HEK293 (cell line): ENCODE data around the gene KLF4.
"Not testable (repeated sequence)": the region's sequence is repeated elsewhere in the genome, so short reads cannot be mapped to it uniquely, and the experiment has no call there.

ENCODE experiments used
- CTCF ChIA-PET: fragments of 350-600 bp; formaldehyde crosslinking; extraction: SDS; loops from one replicate; lab custom pipeline; 2021; ENCODE audit warnings: antibody characterized with exemption; lab: Yijun Ruan, JAX
- POLR2A ChIA-PET: fragments of 300-600 bp; formaldehyde crosslinking; extraction: SDS; loops from one replicate; lab custom pipeline; 2020; ENCODE audit warnings: antibody characterized with exemption, inconsistent platforms; lab: Yijun Ruan, JAX
- H3K27ac ChIP-seq: fragments of 200-500 bp; sonication (Bioruptor generic); 2 replicates; pipeline ENCODE4 v1.5.1; 2014; ENCODE audit warnings: low read depth, low read length, control low read depth, inconsistent platforms; ENCODE audit errors: extremely low read depth
- H3K36me3 ChIP-seq, 2 experiments: fragments of 200-500 bp in 1 of 2; sonication (Bioruptor generic) in 1 of 2; 1 replicate in 1 of 2; 2 replicates in 1 of 2; pipeline ENCODE4 v1.5.1; 2014 to 2017; ENCODE audit warnings: inconsistent platforms in 2 of 2, low read length in 2 of 2; ENCODE audit not compliant: control insufficient read depth in 2 of 2, insufficient read depth in 1 of 2
- H3K4me1 ChIP-seq: fragments of 200-500 bp; sonication (Bioruptor generic); 2 replicates; pipeline ENCODE4 v1.5.1; 2014; ENCODE audit warnings: mild to moderate bottlenecking, low read length, inconsistent platforms; ENCODE audit not compliant: control insufficient read depth, insufficient read depth
- H3K4me3 ChIP-seq: 2 replicates; pipeline ENCODE4 v1.5.1; 2011; ENCODE audit warnings: low read depth, mild to moderate bottlenecking, control low read depth, low read length, moderate library complexity
- H3K9me3 ChIP-seq: fragments of 200-500 bp; sonication (Bioruptor generic); 2 replicates; pipeline ENCODE4 v1.5.1; 2014; ENCODE audit warnings: low read depth, low read length, inconsistent platforms; ENCODE audit not compliant: control insufficient read depth, insufficient read depth
- KLF10 ChIP-seq: fragments of 450-650 bp; IDR thresholded peaks from 2 replicates; pipeline ENCODE4 v1.5.1; 2018; ENCODE audit warnings: missing biosample characterization, mild to moderate bottlenecking, missing genetic modification characterization
- PRDM6 ChIP-seq: fragments of 450-650 bp; formaldehyde crosslinking; IDR thresholded peaks from 2 replicates; pipeline ENCODE4 v1.5.1; 2017; ENCODE audit warnings: missing biosample characterization, missing genetic modification characterization
- TRIM28 ChIP-seq: IDR thresholded peaks from 2 replicates; pipeline ENCODE4 v1.6.1; 2011; ENCODE audit warnings: low read length, control low read depth, borderline replicate concordance
- ZBTB48 ChIP-seq: fragments of 450-650 bp; formaldehyde crosslinking; IDR thresholded peaks from 2 replicates; pipeline ENCODE4 v1.5.1; 2016; ENCODE audit warnings: missing biosample characterization, missing genetic modification characterization
- ZFP41 ChIP-seq: fragments of 450-650 bp; formaldehyde crosslinking; IDR thresholded peaks from 2 replicates; pipeline ENCODE4 v1.5.1; 2016; ENCODE audit warnings: missing biosample characterization, missing genetic modification characterization, borderline replicate concordance
- ZFP69B ChIP-seq: fragments of 450-650 bp; formaldehyde crosslinking; IDR thresholded peaks from 2 replicates; pipeline ENCODE4 v1.5.1; 2016; ENCODE audit warnings: missing biosample characterization, missing genetic modification characterization
- ZNF175 ChIP-seq: fragments of 450-650 bp; formaldehyde crosslinking; IDR thresholded peaks from 2 replicates; pipeline ENCODE4 v1.5.1; 2016; ENCODE audit warnings: missing biosample characterization, missing genetic modification characterization
- ZNF292 ChIP-seq: fragments of 450-650 bp; formaldehyde crosslinking; IDR thresholded peaks from 2 replicates; pipeline ENCODE4 v1.5.1; 2016; ENCODE audit warnings: low read depth, missing biosample characterization, missing genetic modification characterization, borderline replicate concordance
- ZNF501 ChIP-seq: fragments of 450-650 bp; formaldehyde crosslinking; IDR thresholded peaks from 2 replicates; pipeline ENCODE4 v1.5.1; 2016; ENCODE audit warnings: missing biosample characterization, missing genetic modification characterization
- ZNF544 ChIP-seq: fragments of 450-650 bp; formaldehyde crosslinking; IDR thresholded peaks from 2 replicates; pipeline ENCODE4 v1.5.0; 2017; ENCODE audit warnings: missing biosample characterization, missing genetic modification characterization
- ZNF670 ChIP-seq: fragments of 450-650 bp; formaldehyde crosslinking; IDR thresholded peaks from 2 replicates; pipeline ENCODE4 v1.5.1; 2016; ENCODE audit warnings: missing biosample characterization, missing genetic modification characterization, low read depth
- ZNF701 ChIP-seq: fragments of 450-650 bp; formaldehyde crosslinking; IDR thresholded peaks from 2 replicates; pipeline ENCODE4 v1.5.1; 2016; ENCODE audit warnings: missing biosample characterization, missing genetic modification characterization
- ZNF76 ChIP-seq: fragments of 450-650 bp; formaldehyde crosslinking; IDR thresholded peaks from 2 replicates; pipeline ENCODE4; 2016; ENCODE audit warnings: low read depth, missing biosample characterization, missing genetic modification characterization, borderline replicate concordance
- TF ChIP-seq, protein P1 (sequence below): fragments of 450-650 bp; formaldehyde crosslinking; IDR thresholded peaks from 2 replicates; pipeline ENCODE4 v1.5.1; 2017; ENCODE audit warnings: missing biosample characterization, missing genetic modification characterization
- TF ChIP-seq, protein P2 (sequence below): fragments of 450-650 bp; formaldehyde crosslinking; IDR thresholded peaks from 2 replicates; pipeline ENCODE4 v1.5.0; 2017; ENCODE audit warnings: missing biosample characterization, missing genetic modification characterization, borderline replicate concordance

KLF4 gene

GRCh38 chr9:107492381-107492970 lies 2.9 kb upstream of the KLF4 start:
- no peak overlapping the region for H3K4me3 ChIP-seq
- H3K9me3 ChIP-seq, result no peaks in the 10 kb centered on the region
- H3K27ac ChIP-seq, result no peak overlapping the region
- ChIA-PET POLR2A (no interaction called here), CTCF (interaction anchor here (0.5 kb wide), 1 partner anchor 1272 kb away, joined by 4 read pairs; no protein-coding TSS in a partner anchor)
- no peaks in the 10 kb centered on the region for H3K4me1 ChIP-seq
- peaks cover 0 to 8% of the 10 kb centered on the region in 2 experiments; a peak in 1 of 3 replicates for H3K36me3 ChIP-seq
- TF ChIP-seq TRIM28 (no peak), ZFP41 (no peak), ZNF76 (no peak), ZNF501 (tag by site-specific recombination) (no peak), ZBTB48 (tag by site-specific recombination) (no peak), ZNF175 (tag by site-specific recombination) (no peak), ZNF292 (tag by site-specific recombination) (no peak), ZFP69B (no peak), PRDM6 (no peak), ZNF701 (tag by site-specific recombination) (no peak)
- TF ChIP-seq, protein P1, sequence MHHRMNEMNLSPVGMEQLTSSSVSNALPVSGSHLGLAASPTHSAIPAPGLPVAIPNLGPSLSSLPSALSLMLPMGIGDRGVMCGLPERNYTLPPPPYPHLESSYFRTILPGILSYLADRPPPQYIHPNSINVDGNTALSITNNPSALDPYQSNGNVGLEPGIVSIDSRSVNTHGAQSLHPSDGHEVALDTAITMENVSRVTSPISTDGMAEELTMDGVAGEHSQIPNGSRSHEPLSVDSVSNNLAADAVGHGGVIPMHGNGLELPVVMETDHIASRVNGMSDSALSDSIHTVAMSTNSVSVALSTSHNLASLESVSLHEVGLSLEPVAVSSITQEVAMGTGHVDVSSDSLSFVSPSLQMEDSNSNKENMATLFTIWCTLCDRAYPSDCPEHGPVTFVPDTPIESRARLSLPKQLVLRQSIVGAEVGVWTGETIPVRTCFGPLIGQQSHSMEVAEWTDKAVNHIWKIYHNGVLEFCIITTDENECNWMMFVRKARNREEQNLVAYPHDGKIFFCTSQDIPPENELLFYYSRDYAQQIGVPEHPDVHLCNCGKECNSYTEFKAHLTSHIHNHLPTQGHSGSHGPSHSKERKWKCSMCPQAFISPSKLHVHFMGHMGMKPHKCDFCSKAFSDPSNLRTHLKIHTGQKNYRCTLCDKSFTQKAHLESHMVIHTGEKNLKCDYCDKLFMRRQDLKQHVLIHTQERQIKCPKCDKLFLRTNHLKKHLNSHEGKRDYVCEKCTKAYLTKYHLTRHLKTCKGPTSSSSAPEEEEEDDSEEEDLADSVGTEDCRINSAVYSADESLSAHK, result no peak

DNA sequence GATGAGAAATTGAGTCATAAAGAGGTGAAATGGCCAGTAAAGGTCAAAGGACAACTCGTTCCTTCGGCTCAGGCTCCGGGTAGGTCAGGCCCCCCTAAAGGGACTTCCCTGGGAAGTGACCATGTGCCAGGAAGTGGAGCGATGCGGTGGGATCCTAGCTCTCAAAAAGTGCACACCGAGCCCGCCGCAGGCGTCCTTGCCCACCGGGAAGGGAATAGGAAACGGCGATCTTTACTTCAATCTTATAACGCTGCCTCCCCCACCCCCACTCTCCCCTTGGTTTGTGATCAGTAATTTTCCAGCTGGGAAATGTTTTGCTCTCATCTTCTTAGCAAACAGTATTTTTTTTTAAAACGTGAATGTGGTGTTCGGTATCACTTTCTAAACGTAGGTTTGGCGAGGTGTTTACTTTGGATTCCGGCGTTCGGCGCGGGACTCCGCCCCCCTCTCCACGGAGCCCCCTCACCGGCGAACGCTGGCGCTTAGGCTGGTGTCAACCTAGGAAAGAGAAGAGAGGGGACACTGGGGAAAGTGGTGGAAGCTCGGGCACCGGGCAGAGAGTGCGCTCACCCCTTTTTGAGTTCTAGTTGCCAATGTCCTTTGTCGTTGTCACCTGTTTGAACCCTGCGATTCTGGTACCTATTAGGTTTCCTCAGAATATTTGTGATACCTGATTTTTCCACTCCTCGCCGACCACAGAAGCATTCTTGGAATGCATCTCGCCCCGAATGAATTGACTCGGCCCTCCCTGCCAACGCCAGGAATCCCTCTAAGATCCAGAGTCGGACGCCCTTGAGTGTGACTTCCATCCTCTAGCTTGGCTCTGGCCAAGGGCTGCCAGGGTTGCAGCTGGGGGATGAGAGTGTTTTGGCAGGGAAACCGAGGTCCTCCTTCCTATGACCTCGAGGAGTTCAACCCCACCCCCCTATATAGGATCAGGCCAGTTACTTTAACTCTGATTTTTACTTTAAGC lies 1.8 kb upstream of the KLF4 start:
- Histone ChIP-seq H3K4me3 (no peak overlapping the region), H3K9me3 (no peaks in the 10 kb centered on the region), H3K27ac (no peak overlapping the region), H3K4me1 (no peaks in the 10 kb centered on the region), H3K36me3 (peaks cover 0 to 17% of the 10 kb centered on the region in 2 experiments; a peak in 1 of 3 replicates)
- ChIA-PET CTCF (interaction anchor here (0.6 kb wide), 2 partner anchors 136 to 172 kb away, joined by 3 read pairs; no protein-coding TSS in a partner anchor), POLR2A (interaction anchor here (0.5 to 1.2 kb wide), 2 partner anchors 70 to 221 kb away, joined by 3 read pairs; no protein-coding TSS in a partner anchor)
- TF ChIP-seq KLF10 (no peak), ZNF670 (tag by site-specific recombination) (no peak), ZNF544 (no peak)
- TF ChIP-seq, protein P2, sequence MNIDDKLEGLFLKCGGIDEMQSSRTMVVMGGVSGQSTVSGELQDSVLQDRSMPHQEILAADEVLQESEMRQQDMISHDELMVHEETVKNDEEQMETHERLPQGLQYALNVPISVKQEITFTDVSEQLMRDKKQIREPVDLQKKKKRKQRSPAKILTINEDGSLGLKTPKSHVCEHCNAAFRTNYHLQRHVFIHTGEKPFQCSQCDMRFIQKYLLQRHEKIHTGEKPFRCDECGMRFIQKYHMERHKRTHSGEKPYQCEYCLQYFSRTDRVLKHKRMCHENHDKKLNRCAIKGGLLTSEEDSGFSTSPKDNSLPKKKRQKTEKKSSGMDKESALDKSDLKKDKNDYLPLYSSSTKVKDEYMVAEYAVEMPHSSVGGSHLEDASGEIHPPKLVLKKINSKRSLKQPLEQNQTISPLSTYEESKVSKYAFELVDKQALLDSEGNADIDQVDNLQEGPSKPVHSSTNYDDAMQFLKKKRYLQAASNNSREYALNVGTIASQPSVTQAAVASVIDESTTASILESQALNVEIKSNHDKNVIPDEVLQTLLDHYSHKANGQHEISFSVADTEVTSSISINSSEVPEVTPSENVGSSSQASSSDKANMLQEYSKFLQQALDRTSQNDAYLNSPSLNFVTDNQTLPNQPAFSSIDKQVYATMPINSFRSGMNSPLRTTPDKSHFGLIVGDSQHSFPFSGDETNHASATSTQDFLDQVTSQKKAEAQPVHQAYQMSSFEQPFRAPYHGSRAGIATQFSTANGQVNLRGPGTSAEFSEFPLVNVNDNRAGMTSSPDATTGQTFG, result no peak

- CTCF ChIA-PET, result interaction anchor here (0.6 kb wide), 1 partner anchor 136 kb away, joined by 3 read pairs; no protein-coding TSS in a partner anchor
- not testable (repeated sequence) for H3K4me1 ChIP-seq, H3K27ac ChIP-seq, H3K9me3 ChIP-seq
- peak overlapping the region; percentile 42 for H3K4me3 ChIP-seq
- H3K36me3 ChIP-seq, result peaks cover 0 to 25% of the 10 kb centered on the region in 2 experiments; a peak in 1 of 3 replicates
- POLR2A ChIA-PET, result interaction anchor here (1.2 kb wide), 1 partner anchor 222 kb away, joined by 3 read pairs; no protein-coding TSS in a partner anchor
Observed at GRCh38 chr9:107490606-107490970, 1.0 kb upstream of the KLF4 start.
